HG03457 (cell line): Measurements from ENCODE around the gene KCTD20.
"Not testable (repeated sequence)": the region's sequence is repeated elsewhere in the genome, so short reads cannot be mapped to it uniquely, and the experiment has no call there.

Source experiments
- ATAC-seq: cut with Tn5 transposase; IDR thresholded peaks from one replicate; pipeline ENCODE4 v1.9.1; 2021; ENCODE audit warnings: moderate number of reproducible peaks; ENCODE audit not compliant: unreplicated experiment

Gene KCTD20

DNA sequence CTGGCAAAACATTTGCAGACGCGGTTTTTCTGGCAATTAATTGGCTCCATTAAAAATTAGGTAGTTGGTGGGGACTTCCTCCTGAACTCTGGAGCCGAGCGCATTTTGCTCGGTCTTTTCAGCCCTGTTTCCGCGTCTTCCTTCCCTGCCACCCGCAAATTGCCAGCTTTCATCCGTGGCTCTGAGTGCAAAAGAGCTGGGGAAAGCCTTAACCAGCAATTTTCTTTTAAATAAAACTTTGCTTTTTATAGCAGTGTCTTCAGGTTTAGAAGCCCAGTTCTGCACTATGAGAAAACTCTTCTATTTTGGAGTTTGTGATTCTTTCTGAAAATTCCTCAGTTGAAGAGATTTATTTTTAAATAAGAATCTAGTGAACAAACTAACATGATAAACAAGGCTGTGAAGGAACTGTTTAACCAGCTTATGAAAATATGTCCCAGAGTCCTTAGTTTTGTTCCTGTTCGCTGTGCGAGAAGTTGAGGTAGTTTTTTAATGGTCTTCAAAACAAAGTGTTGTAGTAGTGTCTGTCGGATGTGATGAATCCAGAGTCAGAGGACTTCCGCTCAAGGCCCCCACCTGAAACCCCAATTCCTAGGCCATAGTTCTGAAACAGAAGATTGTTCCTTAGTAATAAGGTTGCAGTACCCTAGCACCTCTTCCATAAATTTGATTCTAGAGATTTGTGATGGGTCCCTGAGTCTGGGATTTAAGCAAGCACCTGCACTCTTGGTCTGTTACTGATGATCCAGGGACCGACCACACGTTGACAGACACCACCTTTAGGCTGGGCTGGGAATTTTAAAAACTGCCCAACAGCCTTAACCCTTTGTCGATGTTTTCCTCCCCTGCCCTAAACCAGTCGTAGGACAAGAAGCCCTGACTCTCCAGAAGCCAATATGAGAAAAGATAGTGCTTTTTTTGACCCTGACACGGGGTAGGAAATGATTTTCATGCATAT, 950 bp downstream of the KCTD20 start:
- ATAC-seq: no peak

- no peak for ATAC-seq
Measured at GRCh38 chr6:36444470-36444869, 1.7 kb downstream of the KCTD20 start.

GRCh38 chr6:36445621-36446020, 2.8 kb downstream of the KCTD20 start:
- no peak for ATAC-seq

DNA sequence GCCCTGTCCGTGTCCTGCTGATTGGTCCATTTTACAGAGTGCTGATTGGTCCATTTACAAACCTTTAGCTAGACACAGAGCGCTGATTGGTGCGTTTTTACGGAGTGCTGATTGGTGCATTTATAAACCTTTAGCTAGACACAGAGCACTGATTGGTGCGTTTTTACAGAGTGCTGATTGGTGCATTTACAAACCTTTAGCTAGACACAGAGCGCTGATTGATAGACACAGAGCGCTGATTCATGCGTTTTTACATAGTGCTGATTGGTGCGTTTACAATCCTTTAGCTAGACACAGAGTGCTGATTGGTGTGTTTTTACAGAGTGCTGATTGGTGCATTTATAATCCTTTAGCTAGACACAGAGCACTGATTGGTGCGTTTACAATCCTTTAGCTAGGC, 6.4 kb downstream of the KCTD20 start:
- not testable (repeated sequence) for ATAC-seq

DNA sequence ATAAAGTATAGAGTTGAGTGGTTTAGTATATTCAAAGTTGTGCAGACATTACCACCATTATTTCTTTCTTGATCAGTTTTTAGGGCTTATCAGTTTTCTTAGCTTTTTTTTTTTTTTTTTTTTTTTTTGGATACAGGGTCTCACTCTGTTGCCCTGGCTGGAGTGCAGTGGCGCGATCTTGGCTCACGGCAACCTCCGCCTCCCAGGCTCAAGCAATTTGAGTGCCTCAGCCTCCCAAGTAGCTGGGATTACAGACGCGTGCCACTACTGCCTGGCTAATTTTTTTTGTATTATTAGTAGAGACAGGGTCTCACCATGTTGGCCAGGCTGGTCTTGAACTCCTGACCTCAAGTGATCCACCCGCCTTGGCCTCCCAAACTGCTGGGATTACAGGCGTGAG, 10.1 kb downstream of the KCTD20 start:
- ATAC-seq: not testable (repeated sequence)

GRCh38 chr6:36455486-36456027, 12.8 kb downstream of the KCTD20 start:
- no peak for ATAC-seq

GRCh38 chr6:36459501-36459900, 16.7 kb downstream of the KCTD20 start:
- ATAC-seq: no peak

DNA sequence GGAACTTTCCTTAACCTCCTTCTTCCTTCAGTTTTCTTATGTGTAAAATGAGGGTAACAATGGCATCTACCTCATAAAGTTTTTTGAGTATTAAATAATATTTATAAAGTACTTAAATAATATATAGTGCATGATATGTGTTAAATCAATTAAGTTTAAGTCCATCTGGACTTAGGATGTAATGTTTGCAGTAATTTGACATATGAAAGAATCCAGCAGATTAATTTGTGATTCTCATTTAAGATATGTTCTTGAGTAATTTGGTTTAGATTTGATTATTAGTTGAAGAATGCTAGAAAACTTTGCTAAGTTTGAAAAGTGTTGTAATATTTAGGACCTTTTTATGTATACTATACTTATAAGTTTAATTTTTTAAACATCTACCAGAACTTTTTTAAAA, 18.1 kb downstream of the KCTD20 start:
- ATAC-seq: no peak

GRCh38 chr6:36461646-36462045, 18.8 kb downstream of the KCTD20 start:
- no peak for ATAC-seq

DNA sequence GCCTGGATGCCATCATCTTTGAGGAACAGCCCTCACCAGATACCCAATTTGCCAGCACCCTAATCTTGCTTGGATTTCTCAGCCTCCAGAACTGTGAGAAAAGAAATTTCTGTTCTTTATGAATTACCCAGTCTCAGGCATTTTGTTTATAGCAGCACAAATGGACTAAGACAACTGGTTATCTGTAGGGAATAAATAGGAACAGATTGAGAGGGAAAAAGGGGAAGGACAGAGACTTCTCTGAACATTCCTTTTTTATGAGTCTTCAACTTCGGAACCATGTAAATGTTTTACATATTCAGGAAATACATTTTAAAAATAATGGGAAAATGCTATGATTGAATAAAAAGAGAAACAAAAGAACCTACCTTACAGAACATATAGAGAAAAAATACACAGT, 20.9 kb downstream of the KCTD20 start:
- no peak for ATAC-seq

- no peak for ATAC-seq
Measured at GRCh38 chr6:36464233-36464632, 21.4 kb downstream of the KCTD20 start.

- ATAC-seq: no peak
Measured at GRCh38 chr6:36467625-36468024, 24.8 kb downstream of the KCTD20 start.

DNA sequence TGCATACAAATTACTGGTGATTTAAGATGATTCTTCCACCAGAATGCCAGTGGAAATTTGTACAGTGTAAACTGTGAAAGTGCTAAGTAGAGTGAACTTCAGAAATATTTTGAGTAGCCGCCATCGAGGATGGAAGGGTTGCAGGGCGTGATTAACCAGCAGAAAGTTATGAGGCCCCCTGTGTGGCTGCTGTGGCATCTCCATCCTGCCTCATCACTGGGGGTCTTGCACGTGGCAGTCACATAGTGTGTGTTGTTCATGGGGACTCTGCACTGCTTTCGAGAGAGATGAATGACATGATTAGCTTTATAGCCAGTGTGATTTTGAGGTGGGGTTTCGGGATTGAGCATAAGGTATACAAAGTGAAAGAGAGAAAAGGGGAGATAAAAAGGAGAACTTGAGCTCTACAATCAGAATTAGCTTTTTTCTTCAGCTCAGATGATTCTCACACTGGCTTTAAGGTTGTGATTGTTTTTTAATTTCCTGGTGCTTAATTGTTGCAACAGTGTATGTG, 26.4 kb downstream of the KCTD20 start:
- no peak for ATAC-seq

DNA sequence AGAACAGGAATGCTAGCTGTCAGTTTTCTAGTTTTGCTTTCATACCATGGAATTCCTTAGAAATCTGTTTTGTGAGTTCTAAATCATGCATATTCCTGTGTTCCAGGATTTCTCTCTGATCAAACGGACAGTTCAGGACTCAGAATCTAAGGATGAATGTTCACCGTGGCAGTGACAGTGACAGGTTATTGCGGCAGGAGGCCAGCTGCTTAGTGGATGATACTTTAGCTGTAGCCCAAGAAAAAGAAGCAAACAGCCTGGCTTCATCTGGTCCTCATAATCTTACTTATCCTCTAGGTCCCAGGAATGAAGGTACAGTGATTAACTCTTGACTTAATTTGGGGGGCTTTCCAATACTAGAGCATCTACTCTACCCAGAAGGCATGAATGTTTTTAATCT, 27.1 kb downstream of the KCTD20 start:
- ATAC-seq: no peak

DNA sequence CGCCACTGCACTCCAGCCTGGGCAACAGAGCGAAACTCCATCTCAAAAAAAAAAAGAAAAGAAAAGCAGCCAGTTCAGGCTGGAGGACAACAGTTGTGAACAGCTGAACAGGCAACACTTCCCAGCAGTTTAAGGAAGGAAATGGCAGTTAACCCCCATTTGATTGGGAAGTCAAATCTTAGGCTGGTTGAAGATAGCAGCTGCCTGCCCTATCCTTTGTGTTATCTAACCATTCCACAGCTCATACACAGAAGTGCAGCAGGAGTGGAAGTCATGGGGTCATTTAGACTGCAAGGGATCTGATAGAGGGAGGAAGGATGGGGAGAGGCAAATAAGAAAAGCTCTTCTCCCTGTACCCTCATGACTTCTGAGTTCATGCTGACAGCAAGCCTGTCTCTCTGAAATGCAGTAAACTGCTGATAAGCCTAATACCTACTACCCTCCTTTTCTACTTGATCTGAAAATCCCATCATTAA, 35.3 kb downstream of the KCTD20 start:
- no peak for ATAC-seq

DNA sequence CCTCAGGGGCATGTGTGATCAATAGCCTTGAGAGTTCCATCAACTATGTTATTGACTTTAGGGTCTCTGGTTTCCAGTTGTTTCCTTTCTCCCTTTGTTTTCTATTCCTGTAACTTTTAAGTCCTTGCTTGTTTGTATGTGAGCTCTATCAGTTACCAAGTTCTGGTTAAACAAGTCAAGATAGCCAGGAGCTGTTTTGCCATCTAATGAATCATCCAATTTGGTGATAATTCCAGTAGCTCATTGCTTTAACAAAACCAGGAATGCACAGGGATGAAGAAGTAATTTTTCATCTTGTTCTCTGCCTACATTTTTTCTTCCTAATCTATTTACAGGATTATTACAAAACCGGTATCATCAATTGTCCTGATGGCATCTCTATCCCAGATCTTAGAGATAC, 36.5 kb downstream of the KCTD20 start:
- no peak for ATAC-seq

- not testable (repeated sequence) for ATAC-seq
Measured at GRCh38 chr6:36483326-36483725, 40.5 kb downstream of the KCTD20 start.

DNA sequence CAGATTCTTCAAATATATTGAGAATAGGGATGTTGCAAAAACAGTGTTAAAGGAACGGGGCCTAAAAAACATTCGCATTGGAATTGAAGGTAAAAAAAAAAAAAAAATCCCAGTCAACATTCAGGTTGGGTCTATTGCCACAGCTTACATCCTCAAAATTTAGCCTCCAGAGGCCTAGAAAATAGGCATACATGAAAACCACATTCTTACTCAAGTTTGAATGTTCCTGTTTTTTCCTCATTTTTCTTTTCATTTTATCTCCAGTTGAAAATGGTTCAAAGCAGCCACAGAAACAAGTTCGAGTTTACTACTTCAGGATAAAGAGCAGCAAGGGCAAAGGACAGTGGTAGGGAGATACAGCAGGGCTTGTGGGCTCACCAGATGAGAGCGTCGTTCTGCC, 41.9 kb downstream of the KCTD20 start:
- ATAC-seq: no peak

DNA sequence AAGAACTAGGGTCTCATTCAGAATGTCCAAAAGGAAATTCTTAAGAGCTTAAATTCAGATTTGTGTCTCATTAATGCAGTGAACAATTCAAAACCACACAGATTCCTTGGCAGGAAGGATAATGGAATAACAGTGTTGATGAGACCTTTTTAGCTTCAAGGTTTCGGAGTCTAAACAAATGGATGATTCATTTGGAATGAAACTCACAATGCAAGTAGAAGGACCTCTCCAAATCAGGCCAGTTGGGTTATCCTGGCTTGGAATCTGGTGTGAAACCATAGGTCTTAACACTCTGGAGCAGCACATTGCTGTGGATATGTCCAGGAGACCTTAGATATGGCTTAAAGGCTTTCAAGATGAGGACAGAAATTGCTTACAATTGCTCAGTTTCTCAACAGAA, 44.9 kb downstream of the KCTD20 start:
- ATAC-seq: no peak

GRCh38 chr6:36488221-36488620, 45.4 kb downstream of the KCTD20 start:
- no peak for ATAC-seq

DNA sequence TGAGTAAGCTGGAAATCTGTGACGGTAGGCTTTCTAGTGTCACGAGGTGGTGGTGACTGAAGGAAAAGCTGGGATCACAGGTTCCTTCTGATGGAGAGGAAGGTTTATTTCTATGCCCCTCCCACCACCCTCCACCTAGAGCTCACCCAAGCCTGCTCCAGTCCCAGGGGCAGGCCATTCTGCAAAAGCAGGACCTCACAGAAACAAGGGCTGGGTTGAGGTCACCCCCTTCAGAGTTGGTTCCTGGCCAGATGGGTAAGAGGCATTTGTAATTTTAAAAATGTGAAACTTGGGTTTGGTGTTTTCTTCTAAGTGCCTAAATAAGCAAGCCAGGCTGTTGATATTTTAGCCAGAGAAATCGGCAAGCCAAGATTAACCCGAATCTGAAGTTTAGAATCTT, 46.6 kb downstream of the KCTD20 start:
- no peak for ATAC-seq

GRCh38 chr6:36491378-36491965, 48.7 kb downstream of the KCTD20 start:
- no peak for ATAC-seq
